GM12875 (cell line): ENCODE data around the gene FAM149B1.
A peak's percentile ranks its signal among the peaks of the same experiment; 100 is the strongest.

ENCODE experiments used
- H3K4me3 ChIP-seq: one replicate; pipeline ENCODE4 v1.5.1; 2011; ENCODE audit warnings: low read depth, low read length, control low read depth
- CTCF ChIP-seq: IDR thresholded peaks from 2 replicates; pipeline ENCODE4 v1.5.1; 2011; ENCODE audit warnings: low read depth, mild to moderate bottlenecking, control low read depth, inconsistent platforms, low read length, moderate library complexity, borderline replicate concordance; ENCODE audit not compliant: insufficient read depth

The FAM149B1 gene

GRCh38 chr10:73167783-73168464 is at the start of gene FAM149B1, which contains the start of gene ECD:
Gene FAM149B1, plus strand, starts transcription at chr10:73168119. Its CDS starts 221 bp downstream, at chr10:73168340.
Gene ECD, minus strand, starts transcription at chr10:73168008. Its CDS starts 4,071 bp downstream, at chr10:73163937.
- TF ChIP-seq CTCF: peak; percentile 33; the same call in 1 of the 2 replicates
- peak within 1 kb of the TSS; percentile 75 for H3K4me3 ChIP-seq

- H3K4me3 ChIP-seq: no peak overlapping the region
- no peak for TF ChIP-seq CTCF
Measured at GRCh38 chr10:73119457-73119856, 48.5 kb upstream of the FAM149B1 start.

- TF ChIP-seq CTCF: no peak
- H3K4me3 ChIP-seq: no peak overlapping the region
Measured at GRCh38 chr10:73119952-73120351, 48.0 kb upstream of the FAM149B1 start.

GRCh38 chr10:73126343-73126742 is 41.6 kb upstream of the FAM149B1 start:
- no peak for TF ChIP-seq CTCF
- H3K4me3 ChIP-seq: no peak overlapping the region

GRCh38 chr10:73131301-73131700 is 36.6 kb upstream of the FAM149B1 start:
- no peak for TF ChIP-seq CTCF
- H3K4me3 ChIP-seq: no peak overlapping the region

- TF ChIP-seq CTCF: no peak
- H3K4me3 ChIP-seq: no peak overlapping the region
Measured at GRCh38 chr10:73131913-73132686, 35.8 kb upstream of the FAM149B1 start.

- no peak for TF ChIP-seq CTCF
- H3K4me3 ChIP-seq: no peak overlapping the region
Measured at GRCh38 chr10:73134727-73135126, 33.2 kb upstream of the FAM149B1 start.
